ENCODE measurements around the gene PAK1.
"Not testable (repeated sequence)": the region's sequence is repeated elsewhere in the genome, so short reads cannot be mapped to it uniquely, and the experiment has no call there.

PAK1 gene

GRCh38 chr11:77401486-77402217 is 72.2 kb downstream of the PAK1 start:
- DNase-seq, result no peak

GRCh38 chr11:77400775-77401449 is 73.0 kb downstream of the PAK1 start:
- DNase-seq, result no peak

- no peak for DNase-seq
These were observed 73.6 kb downstream of the PAK1 start for GRCh38 chr11:77400271-77400670.

GRCh38 chr11:77397631-77398030 is 76.3 kb downstream of the PAK1 start:
- DNase-seq, result no peak

- no peak for DNase-seq
These were observed 77.0 kb downstream of the PAK1 start for GRCh38 chr11:77396911-77397310.

- no peak for DNase-seq
These were observed 77.6 kb downstream of the PAK1 start for GRCh38 chr11:77396305-77396704.

GRCh38 chr11:77395460-77396173 is 78.3 kb downstream of the PAK1 start:
- DNase-seq, result no peak

- no peak for DNase-seq
These were observed 81.1 kb downstream of the PAK1 start for GRCh38 chr11:77392842-77393241.

GRCh38 chr11:77387701-77388100 is 86.2 kb downstream of the PAK1 start:
- DNase-seq, result no peak

GRCh38 chr11:77386178-77386577 is 87.7 kb downstream of the PAK1 start:
- no peak for DNase-seq

GRCh38 chr11:77385255-77385771 is 88.6 kb downstream of the PAK1 start:
- not testable (repeated sequence) for DNase-seq

GRCh38 chr11:77384571-77384970 is 89.3 kb downstream of the PAK1 start:
- no peak for DNase-seq

- not testable (repeated sequence) for DNase-seq
These were observed 90.5 kb downstream of the PAK1 start for GRCh38 chr11:77383349-77383748.

- DNase-seq, result no peak
These were observed 91.9 kb downstream of the PAK1 start for GRCh38 chr11:77381729-77382665.

- no peak for DNase-seq
These were observed 94.0 kb downstream of the PAK1 start for GRCh38 chr11:77379934-77380333.

- DNase-seq, result no peak
These were observed 94.6 kb downstream of the PAK1 start for GRCh38 chr11:77379253-77379652.

GRCh38 chr11:77377734-77378133 is 96.2 kb downstream of the PAK1 start:
- no peak for DNase-seq

GRCh38 chr11:77375107-77375506 is 98.8 kb downstream of the PAK1 start:
- DNase-seq, result no peak

- no peak for DNase-seq
These were observed 99.3 kb downstream of the PAK1 start for GRCh38 chr11:77374611-77375031.

- DNase-seq, result no peak
These were observed 99.8 kb downstream of the PAK1 start for GRCh38 chr11:77374108-77374507.

GRCh38 chr11:77372726-77373125 is 101.2 kb downstream of the PAK1 start:
- no peak for DNase-seq

- no peak for DNase-seq
These were observed 102.2 kb downstream of the PAK1 start for GRCh38 chr11:77371646-77372045.

- DNase-seq, result no peak
These were observed 103.7 kb downstream of the PAK1 start for GRCh38 chr11:77370217-77370616.

All from activated effector memory CD4-positive, alpha-beta T cell treated with anti-CD3 and anti-CD28 coated beads, Interleukin-2, amount 50 U/mL, for 16 hours (primary cell).